Esophagus muscularis mucosa (tissue), 4 donors: ENCODE measurements around the gene PDE1A. TPM values are rescaled to one million over a fixed set of nuclear protein-coding genes. Genes with fewer than 3 reads are reported as not detected.

ENCODE experiments used
- small RNA-seq, 3 donors: library from RNA; depleted of rRNA; stranded (forward); fragments of <200 nt; gene quantifications; one replicate each; pipeline ENCODE3, GENCODE V24; 2016
- total RNA-seq, 4 donors: library from RNA; depleted of rRNA; stranded (reverse); fragments of >200 nt; gene quantifications; one replicate each; pipeline versions ENCODE4 v1.1.0 to v1.2.1, GENCODE V29; 2016

Gene PDE1A
- total RNA-seq, 4 donors from 2014 or later, result 10.2 to 13.6 (median 10.9) TPM

Small RNA genes lying within 50 kb of the gene (small RNA-seq; reads per million reads assigned to genes)
- 0 reads per million in 3 donors for gene RN7SL267P
